Stimulated activated naive CD4-positive, alpha-beta T cell treated with Interleukin-2 at 50 U/mL for 16 hours (primary cell): ENCODE data around the gene MTCH2.
A peak's percentile ranks its signal among the peaks of the same experiment; 100 is the strongest.

ENCODE experiments used
- DNase-seq: peaks from one replicate; lab custom pipeline; 2025; lab: John Stamatoyannopoulos, UW

The MTCH2 gene

DNA sequence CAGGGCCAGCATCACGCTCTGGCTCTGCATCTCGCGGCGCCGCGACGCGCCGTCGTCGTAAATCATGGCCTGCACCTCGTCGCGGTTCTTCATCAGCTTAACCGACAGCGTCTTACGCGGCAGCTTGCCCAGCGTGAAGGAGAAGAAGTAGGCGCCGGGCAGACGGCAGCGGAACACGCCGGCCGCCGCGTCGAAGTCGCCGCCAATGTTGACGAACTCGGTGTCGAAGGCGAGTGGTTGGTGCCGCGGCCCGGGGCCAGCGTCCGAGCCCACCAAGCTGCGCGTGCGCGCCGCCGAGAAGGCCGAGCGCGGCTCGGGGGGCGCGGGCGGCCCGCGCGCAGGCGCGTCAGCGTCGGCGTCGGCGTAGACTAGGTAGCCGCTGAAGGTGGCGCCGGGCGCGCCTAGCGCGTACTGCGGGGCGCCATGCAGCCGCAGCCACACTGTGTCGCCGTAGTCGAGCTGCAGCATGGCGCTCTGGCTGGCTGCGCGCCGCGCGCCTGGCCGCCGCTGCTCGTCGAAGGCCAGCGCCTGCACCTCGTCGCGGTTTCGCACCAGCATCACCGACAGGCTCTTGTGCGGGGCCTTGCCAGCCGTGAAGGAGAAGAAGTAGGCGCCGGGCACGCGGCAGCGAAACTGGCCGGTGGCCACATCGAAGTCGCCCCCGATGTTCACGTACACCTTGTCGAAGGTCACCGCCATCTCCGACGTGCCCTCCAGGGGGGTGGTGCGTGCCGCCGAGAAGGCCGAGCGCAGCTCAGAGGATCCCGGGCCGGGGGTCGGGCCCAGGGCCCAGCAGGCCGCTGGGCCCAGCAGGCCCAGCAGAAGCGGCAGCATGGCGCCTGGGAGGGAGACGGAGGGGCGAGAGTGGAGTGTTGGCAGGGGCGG is 52.1 kb downstream of the MTCH2 start:
- DNase-seq = no peak

DNA sequence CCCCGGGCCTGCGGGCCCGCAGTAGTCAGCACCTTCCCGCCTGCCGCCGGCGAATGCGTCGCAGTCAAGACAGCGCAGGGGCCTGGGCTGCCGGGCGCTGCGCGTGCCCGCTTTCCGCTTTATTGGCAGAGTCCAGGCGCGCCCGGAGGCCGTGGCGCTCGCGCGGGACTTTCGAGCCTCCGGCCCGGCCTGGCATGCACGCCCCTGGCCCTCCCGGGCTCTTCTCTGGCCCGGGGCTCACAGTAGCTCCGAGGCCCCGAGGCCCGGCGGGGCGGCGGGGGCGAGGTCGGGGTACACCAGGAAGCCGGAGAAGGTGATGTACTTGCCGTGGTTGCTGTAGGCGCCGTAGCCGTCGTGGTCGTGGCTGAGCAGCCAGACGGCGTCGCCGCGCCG is 52.8 kb downstream of the MTCH2 start:
- no peak for DNase-seq

DNA sequence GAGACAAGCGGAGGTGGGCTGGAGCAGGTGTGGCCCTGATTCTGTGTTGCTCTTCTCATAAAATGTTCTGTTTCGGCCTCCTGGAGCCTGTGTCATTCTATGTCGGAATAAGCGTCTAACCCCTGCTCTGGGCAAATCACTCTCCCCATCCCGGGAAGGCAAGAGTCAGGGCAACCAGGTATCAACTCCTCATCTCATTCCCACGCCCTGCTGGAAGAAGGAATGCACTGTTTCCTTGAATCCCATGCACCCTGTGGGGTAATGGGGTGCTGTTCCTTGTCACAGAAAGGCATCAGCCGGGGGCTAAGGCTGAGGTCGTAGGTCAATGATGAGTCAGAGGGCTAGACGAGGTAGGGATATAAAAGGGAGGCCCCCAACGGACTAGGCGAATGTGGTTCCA is 53.2 kb downstream of the MTCH2 start:
- DNase-seq = no peak

DNA sequence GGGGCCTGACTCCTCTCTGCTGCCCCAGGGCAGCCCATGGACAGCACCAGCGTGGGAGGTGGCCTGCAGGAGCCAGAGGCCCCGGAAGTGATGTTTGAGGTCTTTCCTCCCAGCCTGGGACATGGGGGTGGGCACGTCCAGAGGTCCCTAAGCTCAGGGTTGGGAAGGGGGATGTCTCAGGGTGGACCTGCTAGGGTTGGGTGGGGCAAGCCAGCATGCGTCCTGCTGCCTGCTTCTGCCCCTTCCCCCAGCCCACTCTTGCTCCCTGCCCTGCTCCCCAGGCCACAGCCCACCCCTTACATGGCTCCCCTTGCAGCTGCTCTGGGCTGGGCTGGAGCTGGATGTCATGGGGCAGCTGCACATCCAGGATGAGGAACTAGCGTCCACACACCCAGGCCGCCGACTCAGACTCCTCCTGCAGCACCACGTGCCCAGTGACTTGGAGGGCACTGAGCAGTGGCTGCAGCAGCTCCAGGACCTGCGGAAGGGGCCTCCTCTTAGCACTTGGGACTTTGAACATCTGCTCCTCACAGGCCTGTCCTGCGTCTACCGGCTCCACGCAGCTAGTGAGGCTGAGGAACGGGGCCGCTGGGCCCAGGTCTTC is 54.5 kb downstream of the MTCH2 start:
- no peak for DNase-seq

DNA sequence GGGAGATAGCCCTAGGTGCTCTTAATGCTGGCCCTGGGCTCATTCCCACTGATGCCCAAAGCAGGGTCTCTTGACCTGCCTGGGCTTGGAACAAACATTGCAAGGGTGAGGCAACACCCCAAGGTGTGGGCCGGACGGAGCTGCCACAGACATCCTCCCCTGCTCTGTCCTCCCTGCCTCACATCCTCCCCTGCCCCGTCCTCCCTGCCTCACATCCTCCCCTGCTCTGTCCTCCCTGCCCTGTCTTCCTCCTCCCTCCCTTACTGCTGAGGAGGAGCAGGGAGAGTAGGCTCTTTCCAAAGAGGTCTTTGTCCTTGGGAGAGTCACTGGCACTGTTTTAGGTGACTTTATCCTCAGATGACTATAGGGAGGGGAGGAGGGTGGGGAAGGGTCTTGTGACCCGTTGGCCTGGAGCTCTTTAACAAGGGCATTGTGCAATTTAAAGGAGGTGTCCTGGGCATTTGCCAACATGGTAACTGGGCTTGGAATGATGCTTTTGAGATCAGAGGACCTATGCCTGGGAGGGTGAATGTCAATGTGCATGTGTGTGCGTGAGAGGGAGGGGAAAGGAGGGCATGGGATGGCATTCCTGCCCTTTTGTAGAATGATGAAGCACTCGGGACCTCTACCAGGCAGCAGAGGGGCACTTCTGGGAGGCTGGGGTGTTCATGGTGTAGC is 55.2 kb downstream of the MTCH2 start:
- no peak for DNase-seq

DNA sequence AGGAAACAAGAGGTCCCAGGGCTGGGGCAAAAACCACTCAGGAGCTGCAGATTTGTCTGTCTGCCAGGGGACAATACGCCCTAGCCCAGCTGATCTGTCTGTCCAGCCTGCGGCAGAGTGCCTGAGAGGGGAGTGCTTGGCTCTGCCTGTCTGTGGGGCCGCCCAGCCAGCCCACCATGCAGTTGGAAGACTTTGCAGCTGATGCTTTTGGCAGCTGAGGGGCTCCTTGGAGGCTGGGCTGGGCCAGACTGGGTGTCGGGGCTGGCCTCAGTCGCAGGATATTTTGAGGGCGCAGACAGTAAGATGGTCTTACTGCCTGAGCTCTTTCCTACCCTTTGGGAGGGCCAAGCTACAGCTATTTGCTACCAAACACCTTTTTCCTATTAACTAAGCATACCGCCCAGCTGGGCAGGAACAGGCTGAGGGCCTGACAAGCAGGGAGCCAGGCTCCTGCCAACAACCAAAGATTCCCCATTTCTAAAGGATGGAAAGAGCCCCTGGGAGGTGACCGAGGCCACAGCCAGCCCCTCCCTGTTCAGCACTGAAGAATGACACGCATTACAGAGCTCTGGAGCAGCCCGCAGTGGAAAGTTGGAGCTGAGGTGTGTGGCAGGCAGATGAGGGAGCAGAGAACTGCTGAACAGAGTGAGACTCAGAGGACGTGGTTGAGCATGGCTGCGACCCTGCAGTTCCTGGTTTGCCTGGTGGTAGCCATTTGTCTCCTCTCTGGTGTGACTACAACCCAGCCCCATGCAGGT is 56.1 kb downstream of the MTCH2 start, which contains the start of gene FAM180B:
FAM180B (plus strand) TSS at position 581 of the 758 bp plus-strand sequence; CDS start at position 672, 91 bp downstream.
- DNase-seq = no peak

DNA sequence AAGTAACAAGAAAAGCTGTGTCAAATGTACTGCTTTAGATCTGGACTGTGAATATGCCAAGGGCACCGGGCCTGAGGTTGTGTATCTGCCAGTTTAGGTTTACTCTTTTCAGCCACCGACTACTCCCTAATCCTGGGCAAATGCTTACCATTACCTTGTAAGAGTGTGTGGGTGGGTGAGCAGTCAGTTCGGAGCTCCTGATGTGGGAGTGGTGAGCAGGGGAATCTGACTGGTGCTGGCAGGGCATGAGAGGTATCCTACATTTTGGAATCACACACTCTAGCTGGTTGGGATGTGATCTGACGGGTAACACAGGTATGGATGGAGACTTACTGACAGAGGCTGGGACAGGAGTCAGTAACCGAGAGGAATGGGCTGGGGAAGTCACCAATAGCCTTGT is 58.5 kb downstream of the MTCH2 start:
- no peak for DNase-seq

DNA sequence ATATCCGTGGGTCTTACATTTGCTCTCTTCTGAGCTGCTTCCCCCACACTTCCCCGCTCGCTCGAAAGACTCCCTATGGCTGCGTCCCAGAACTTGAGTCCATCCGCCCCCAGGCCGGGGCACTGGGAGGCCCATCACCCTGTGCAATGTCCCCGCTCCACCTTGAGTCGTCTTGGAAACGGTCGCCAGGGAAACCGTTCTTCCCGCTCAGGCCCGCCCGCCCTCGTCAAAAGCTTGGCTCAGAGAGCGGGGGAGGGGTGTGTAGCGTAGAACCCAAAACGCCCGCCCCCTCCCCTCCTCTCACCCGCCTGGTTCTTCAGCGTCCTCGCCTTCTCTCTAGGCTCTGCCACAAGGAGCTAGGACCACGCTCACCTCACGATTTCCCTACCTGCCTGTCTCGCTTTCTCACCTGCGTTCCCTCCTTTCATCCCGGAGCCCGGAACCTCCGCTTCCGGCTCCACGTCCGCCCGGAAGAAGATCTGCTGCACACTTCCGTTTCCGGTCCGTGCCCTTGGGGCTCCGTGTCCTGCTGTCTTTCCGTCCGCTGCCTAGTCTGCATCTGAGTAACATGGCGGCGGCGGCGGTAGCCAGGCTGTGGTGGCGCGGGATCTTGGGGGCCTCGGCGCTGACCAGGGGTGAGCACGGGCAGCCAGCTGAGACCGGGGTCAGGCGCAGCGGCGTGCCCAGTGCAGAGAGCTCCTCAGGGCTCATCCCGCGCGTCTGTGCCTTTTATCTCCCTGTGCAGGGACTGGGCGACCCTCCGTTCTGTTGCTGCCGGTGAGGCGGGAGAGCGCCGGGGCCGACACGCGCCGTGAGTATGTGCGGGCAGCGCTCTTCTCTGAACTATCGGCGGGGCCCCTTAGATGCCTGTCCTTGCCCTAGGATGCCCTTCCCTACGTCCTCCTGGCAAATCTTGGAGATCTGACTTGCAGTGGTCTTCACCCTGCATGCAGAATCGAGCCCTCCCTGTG is 63.5 kb downstream of the MTCH2 start, which contains the start of the genes KBTBD4 and NDUFS3:
KBTBD4 (minus strand) TSS at position 447 of the 971 bp plus-strand sequence; CDS start at position 428, 19 bp downstream.
NDUFS3 (plus strand) TSS at position 551 of the 971 bp plus-strand sequence; CDS start at position 569, 18 bp downstream.
- peak; percentile 81 for DNase-seq

DNA sequence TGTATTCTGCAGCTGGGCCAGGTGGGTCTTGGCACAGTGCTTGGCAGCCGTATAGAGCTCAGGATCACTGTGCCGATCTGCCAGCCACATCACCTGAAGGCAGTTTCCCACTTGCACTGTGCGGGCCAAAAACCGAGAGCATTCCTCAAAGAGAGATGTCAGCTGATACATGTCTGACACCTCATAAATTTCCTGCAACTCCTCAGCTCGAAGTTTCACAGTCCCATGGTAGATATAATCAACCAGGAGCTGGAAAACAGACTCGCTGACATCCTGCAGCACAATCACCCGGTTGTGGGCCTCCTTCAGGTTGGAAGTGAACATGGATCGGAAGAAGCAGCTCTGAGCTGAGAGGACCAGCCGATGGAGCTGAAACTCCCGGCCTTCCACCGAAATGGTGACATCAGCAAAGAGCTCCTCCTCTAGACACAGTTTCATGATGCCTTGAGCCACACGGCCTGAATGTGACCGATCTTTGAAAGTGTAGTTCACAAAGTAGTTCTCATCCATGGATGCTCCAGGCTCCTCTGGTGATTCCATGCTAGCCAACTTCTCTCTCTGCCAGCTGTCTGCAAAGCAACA is 64.8 kb downstream of the MTCH2 start:
- DNase-seq = no peak

DNA sequence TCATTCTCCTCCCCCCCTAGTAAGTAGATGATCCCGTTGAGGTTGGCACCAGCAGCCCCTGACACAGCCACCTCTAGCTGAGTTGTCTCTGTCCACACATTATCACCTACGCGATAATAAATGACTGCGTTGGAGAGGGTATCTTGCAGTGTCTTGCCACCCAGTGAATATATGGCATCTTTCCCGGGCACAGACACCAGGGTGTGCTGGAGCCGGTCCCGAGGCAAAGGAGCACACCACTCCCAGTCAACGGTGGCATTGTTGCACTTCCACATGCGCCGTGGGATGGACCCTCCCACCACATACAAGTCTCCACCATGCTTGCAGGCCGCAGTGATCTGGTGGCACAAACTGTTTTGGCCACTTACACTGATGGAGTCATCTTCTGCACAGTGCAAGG is 69.0 kb downstream of the MTCH2 start:
- DNase-seq = no peak

DNA sequence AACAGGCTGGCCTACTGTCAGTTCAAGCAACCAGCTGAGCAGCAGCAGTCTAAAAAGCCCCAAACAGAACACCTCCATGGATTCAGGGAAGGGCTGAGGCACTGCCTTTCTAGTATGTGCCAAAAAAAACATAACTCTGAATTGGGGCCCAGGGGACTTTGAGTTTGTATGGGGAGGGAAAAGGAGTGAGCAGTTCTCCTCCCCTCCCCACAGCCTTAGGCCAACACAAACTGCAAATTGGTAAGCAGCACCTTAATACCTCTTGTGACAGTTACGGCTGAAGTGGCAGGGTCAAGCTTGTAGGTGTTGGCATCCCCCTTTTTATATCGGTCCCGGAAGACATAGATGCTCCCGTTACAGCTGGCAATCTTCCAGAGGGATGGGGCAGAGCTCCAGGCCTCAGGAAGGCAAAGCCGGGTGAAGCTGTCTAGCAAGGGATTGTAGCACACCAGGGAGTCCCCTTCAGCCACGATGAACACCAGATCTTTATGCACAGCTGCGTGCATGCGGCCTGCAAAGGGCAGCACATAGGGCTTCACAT is 69.6 kb downstream of the MTCH2 start:
- DNase-seq = no peak

DNA sequence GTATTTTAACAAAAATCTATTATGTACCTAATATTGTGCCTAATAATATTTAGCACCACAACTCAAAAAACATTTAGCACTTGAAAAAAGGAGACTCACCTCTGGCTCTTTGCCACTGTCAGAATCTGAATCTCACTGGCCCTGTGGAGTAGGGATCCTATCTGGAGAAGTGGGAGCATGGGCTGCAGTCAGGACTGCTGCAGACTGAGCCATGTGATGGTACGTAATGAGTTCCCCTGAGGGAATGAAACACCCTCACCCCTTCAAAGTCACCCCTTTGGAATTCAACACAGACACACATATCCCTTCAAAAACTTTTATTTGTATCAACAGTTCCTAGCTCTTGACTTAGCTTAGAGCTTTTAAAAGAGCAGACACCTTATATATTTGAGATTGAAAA is 70.5 kb downstream of the MTCH2 start:
- no peak for DNase-seq

DNA sequence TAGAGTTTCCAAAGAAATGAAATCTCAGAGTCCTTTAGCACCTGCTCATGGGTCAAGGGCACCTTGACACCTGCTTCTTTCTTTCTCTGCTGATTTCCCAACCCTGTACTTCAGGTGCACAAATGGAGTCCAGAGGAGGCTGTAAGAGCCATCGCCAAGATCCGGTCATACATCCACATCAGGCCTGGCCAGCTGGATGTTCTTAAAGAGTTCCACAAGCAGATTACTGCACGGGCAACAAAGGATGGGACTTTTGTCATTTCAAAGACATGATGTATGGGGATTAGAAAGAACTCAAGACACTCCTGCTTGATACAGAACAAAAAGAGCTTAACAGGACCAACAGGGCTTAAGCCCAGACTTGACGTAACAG is 71.0 kb downstream of the MTCH2 start:
- no peak for DNase-seq

DNA sequence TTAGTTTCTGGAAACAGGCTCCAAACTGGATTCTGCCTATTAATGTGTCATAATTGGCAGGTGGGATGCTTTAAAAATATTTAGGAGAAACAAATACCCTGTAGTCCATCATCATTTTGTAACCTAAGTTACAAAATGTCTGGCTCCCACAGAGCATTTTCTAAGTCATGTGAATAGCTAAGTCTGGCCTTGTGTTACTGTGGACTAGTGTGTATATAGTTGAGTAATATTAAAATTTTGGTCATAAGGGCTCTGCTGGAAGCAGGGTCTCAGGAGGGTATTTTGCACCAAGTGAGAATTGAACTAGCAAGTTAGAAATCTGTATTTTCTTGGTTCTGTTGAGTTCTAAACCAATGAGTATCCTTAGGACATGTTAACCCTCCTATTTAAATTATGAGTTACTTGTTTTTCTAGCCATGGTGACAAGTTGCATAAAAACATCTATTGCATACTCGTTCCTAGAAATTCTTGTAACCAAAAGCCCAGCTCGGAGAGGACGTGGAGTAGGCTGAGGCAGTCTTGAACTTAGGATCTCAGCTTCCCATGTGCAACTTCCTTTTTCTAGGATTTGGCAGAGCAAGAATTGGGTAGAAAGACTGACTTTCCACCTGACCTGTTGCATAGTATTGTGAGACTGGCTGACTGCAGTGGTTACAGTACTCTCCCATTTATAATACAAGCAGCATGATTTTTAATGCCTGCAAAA is 71.6 kb downstream of the MTCH2 start:
- no peak for DNase-seq

DNA sequence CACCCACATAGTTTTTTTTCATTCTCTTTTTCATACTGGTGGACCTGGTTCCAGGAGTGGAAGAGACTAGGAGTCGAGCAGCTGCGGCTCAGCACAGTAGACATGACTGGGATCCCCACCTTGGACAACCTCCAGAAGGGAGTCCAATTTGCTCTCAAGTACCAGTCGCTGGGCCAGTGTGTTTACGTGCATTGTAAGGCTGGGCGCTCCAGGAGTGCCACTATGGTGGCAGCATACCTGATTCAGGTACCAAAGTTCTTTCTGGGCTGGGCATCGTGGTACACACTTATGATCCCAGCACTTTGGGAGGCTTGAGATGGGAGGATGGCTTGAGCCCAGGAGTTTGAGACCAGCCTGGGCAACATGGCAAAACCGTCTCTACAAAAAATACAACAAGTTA is 72.7 kb downstream of the MTCH2 start:
- DNase-seq = no peak
